Testis (tissue), 5 donors: ENCODE results near the gene TOPORS. TPM values are rescaled to one million over a fixed set of nuclear protein-coding genes. Genes with fewer than 3 reads are reported as not detected.
"Not testable (repeated sequence)": the region's sequence is repeated elsewhere in the genome, so short reads cannot be mapped to it uniquely, and the experiment has no call there.

ENCODE experiments used
- DNase-seq: peaks from one replicate; pipeline ENCODE4 v3.0.0-alpha.2; 2019
- H3K27ac ChIP-seq, 2 donors: fragments of 200-600 bp; sonication (generic); one replicate each; pipeline ENCODE4 v1.5.1; 2019
- H3K27me3 ChIP-seq: fragments of 200-600 bp; sonication (generic); one replicate; pipeline ENCODE4 v1.5.1; 2019
- H3K36me3 ChIP-seq: fragments of 200-600 bp; sonication (generic); one replicate; pipeline ENCODE4 v1.5.1; 2017; ENCODE audit warnings: low read depth; ENCODE audit errors: missing control alignments
- H3K4me1 ChIP-seq: fragments of 200-600 bp; sonication (generic); one replicate; pipeline ENCODE4 v1.5.1; 2019
- H3K4me3 ChIP-seq, 2 donors: fragments of 200-600 bp; sonication (generic); one replicate each; pipeline ENCODE4 v1.5.1; 2017 to 2019
- H3K9me3 ChIP-seq: fragments of 200-600 bp; sonication (generic); one replicate; pipeline ENCODE4 v1.5.1; 2017
- CTCF ChIP-seq, 3 experiments: fragments of 450-650 bp in 2 of 3; fragments of 200-600 bp in 1 of 3; sonication (generic) in 1 of 3; IDR thresholded peaks; one replicate each; pipeline ENCODE4 v1.5.1; 2016 to 2019; ENCODE audit warnings: antibody characterized with exemption in 3 of 3, mild to moderate bottlenecking in 2 of 3, moderate library complexity in 1 of 3
- POLR2A ChIP-seq: fragments of 450-650 bp; IDR thresholded peaks from one replicate; pipeline ENCODE4 v1.6.1; 2017; ENCODE audit warnings: antibody characterized with exemption, mild to moderate bottlenecking, moderate library complexity
- WGBS, 2 donors: methylation state at CpG; one replicate each; pipeline ENCODE4 v1.1.5; 2018; 5-methylcytosine and 5-hydroxymethylcytosine counted together
- intact Hi-C: fragments of 100-400 bp; cut with DNase I; formaldehyde crosslinking; loops from one replicate; pipeline ENCODE4 v1.15.1; 2023; ENCODE audit warnings: low total_unique reads
- long read RNA-seq, 2 donors: transcript quantifications; one replicate each; lab custom pipeline, GENCODE V29; 2026
- polyA plus RNA-seq: library from polyadenylated mRNA; stranded (reverse); fragments of 350-450 nt; fragmentation: Illumina TruSeq; extraction: RNeasy Lipid Tissue Mini Kit (QIAGEN cat#74804); gene quantifications from one replicate; pipeline ENCODE4 v1.2.3, GENCODE V29; 2014; ENCODE audit warnings: low read depth, low replicate concordance; ENCODE audit not compliant: insufficient read depth
- total RNA-seq, 2 donors: library from RNA; depleted of rRNA; stranded (reverse); fragments of >200 nt; gene quantifications; one replicate each; pipeline ENCODE4 v1.2.3, GENCODE V29; 2016

Gene TOPORS
- 10 to 100 TPM; 35.4 to 35.9 TPM for total RNA-seq
- 10.8 TPM for polyA plus RNA-seq
- long read RNA-seq, donor 1, full-length matches to known transcripts = 14 of 22 reads
- long read RNA-seq, donor 1, partial matches to known transcripts = 8 of 22 reads
- long read RNA-seq, donor 1, other reads (novel, unspliced or antisense) = 0 of 22 reads
- long read RNA-seq, donor 2, full-length matches to known transcripts = 9 of 9 reads
- long read RNA-seq, donor 2, partial matches to known transcripts = 0 of 9 reads
- long read RNA-seq, donor 2, other reads (novel, unspliced or antisense) = 0 of 9 reads

GRCh38 chr9:32552172-32552872, at the start of gene TOPORS, which contains the start of gene SMIM27:
TOPORS (minus strand) TSS chr9:32552586; CDS start chr9:32552436, 150 bp downstream.
SMIM27 (plus strand) TSS chr9:32552327; CDS start chr9:32552435, 108 bp downstream.
- Histone ChIP-seq H3K27ac (peak within 1 kb of the TSS; percentile 93 to 98), H3K9me3 (no peaks in the 10 kb centered on the region), H3K4me3 (peak within 1 kb of the TSS; percentile 73 to 95), H3K36me3 (no peaks in the 10 kb centered on the region), H3K4me1 (peaks cover 20% of the 10 kb centered on the region), H3K27me3 (no peaks in the 10 kb centered on the region)
- TF ChIP-seq POLR2A = peak; percentile 76
- peak in 1 of 3 experiments; percentile 3 for TF ChIP-seq CTCF (IDR thresholded peaks at IDR 0.05)
- 0% methylated on average over 45 to 46 of the region's 46 CpGs for WGBS, 2 donors
- DNase-seq = peak; percentile 94
- intact Hi-C loops = no loop called here

GRCh38 chr9:32599021-32599420, 46.6 kb upstream of the TOPORS start:
- H3K36me3 ChIP-seq, H3K4me3 ChIP-seq, H3K9me3 ChIP-seq, H3K27me3 ChIP-seq, DNase-seq, intact Hi-C loops, H3K4me1 ChIP-seq, H3K27ac ChIP-seq: not testable (repeated sequence)
- WGBS, 2 donors = 83 to 88% methylated on average over 3 of the region's 3 CpGs

GRCh38 chr9:32596936-32597335, 44.5 kb upstream of the TOPORS start:
- Histone ChIP-seq H3K9me3 (no peaks in the 10 kb centered on the region), H3K4me3 (no peak overlapping the region), H3K4me1 (no peaks in the 10 kb centered on the region), H3K27ac (no peak overlapping the region), H3K36me3 (no peaks in the 10 kb centered on the region), H3K27me3 (no peaks in the 10 kb centered on the region)
- TF ChIP-seq CTCF (IDR thresholded peaks at IDR 0.05) = no peak
- no peak for TF ChIP-seq POLR2A
- DNase-seq = no peak
- intact Hi-C loops = no loop called here

GRCh38 chr9:32596096-32596865, 43.9 kb upstream of the TOPORS start:
- DNase-seq = no peak
- Histone ChIP-seq H3K4me1 (no peaks in the 10 kb centered on the region), H3K27me3 (no peaks in the 10 kb centered on the region), H3K36me3 (no peaks in the 10 kb centered on the region), H3K4me3 (no peak overlapping the region), H3K27ac (no peak overlapping the region), H3K9me3 (no peaks in the 10 kb centered on the region)
- intact Hi-C loops = no loop called here
- TF ChIP-seq CTCF (IDR thresholded peaks at IDR 0.05) (no peak), POLR2A (no peak)
- WGBS, 2 donors = 73 to 76% methylated on average over 3 to 4 of the region's 4 CpGs

GRCh38 chr9:32590898-32591297, 38.5 kb upstream of the TOPORS start:
- Histone ChIP-seq H3K27ac (no peak overlapping the region), H3K36me3 (no peaks in the 10 kb centered on the region), H3K9me3 (no peaks in the 10 kb centered on the region), H3K4me1 (no peaks in the 10 kb centered on the region), H3K27me3 (no peaks in the 10 kb centered on the region), H3K4me3 (no peak overlapping the region)
- TF ChIP-seq CTCF (IDR thresholded peaks at IDR 0.05) (no peak), POLR2A (no peak)
- intact Hi-C loops = no loop called here
- 47 to 80% methylated on average over 1 of the region's 1 CpG for WGBS, 2 donors
- DNase-seq = no peak
